ENCODE results near the gene GSTM3. TPM values are rescaled to one million over a fixed set of nuclear protein-coding genes. Genes with fewer than 3 reads are reported as not detected.

GSTM3 gene
- total RNA-seq, 2 experiments from 2014 or later = 14.8 to 15.4 TPM

DNA sequence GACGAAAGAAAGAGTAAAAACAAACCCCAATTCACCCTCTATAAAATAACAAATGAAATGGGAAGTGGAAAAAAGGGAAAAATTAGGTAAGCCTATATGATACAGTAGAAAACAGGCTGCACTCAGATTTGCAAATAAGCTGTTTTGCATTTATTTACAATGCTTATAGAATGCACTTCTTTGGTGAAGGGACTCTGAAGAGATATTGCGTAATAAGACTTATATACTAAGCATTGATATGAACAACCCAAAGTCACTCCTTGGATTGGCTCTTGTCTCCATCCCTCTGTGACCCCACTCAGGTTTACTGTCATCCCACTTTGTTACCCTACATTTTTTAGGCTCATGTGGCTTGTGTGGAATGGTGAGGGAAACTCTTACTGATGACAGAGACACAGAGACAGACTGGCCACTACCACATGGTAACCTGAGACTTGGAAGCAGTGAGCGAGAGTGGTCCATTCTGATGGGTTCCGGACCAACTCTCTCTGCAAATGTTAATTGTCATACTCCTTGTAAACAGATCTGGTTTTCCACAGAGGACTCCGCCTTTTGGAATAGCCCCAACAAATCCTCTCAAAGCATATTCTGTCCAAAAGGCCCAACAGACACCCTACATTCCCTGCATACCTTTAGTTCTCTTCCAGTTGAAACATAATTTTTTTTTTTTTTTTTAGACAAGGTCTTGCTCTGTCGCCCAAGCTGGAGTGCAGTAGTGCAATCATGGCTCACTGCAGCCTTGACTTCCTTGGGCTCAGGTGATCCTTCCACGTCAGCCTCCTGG lies 17.7 kb downstream of the GSTM3 start:
- no peak overlapping the region for H3K4me3 Mint-ChIP-seq
- ChIA-PET POLR2A (no interaction called here), CTCF (no interaction called here)
- ATAC-seq (ENCODE audit: poor library complexity) = no peak
- no peaks in the 10 kb centered on the region for H3K27me3 Mint-ChIP-seq
- Histone ChIP-seq H3K9me3 (ENCODE audit: control insufficient read depth in 1 of 2, insufficient read depth in 1 of 2, low read length in 2 of 2) (no peaks in the 10 kb centered on the region), H3K27ac (ENCODE audit: low read depth in 1 of 2, low read length in 2 of 2) (no peak overlapping the region), H3K4me3 (ENCODE audit: low read length) (no peak overlapping the region), H3K27me3 (ENCODE audit: control insufficient read depth in 1 of 2, insufficient read depth in 2 of 2, low read length in 2 of 2) (peaks cover 0 to 3% of the 10 kb centered on the region in 2 experiments), H3K36me3 (ENCODE audit: insufficient read depth, low read length) (no peaks in the 10 kb centered on the region), H3K4me1 (ENCODE audit: insufficient read depth, low read length) (no peaks in the 10 kb centered on the region)
- H3K36me3 Mint-ChIP-seq (ENCODE audit: low read depth) = no peaks in the 10 kb centered on the region
- DNase-seq = no peak
- intact Hi-C loops (cut with DNase I, micrococcal nuclease) = no loop called here
- H3K9me3 Mint-ChIP-seq = no peaks in the 10 kb centered on the region
- H3K27ac Mint-ChIP-seq = no peak overlapping the region
- H3K4me1 Mint-ChIP-seq (ENCODE audit: low read depth) = no peaks in the 10 kb centered on the region
- TF ChIP-seq, protein P1, sequence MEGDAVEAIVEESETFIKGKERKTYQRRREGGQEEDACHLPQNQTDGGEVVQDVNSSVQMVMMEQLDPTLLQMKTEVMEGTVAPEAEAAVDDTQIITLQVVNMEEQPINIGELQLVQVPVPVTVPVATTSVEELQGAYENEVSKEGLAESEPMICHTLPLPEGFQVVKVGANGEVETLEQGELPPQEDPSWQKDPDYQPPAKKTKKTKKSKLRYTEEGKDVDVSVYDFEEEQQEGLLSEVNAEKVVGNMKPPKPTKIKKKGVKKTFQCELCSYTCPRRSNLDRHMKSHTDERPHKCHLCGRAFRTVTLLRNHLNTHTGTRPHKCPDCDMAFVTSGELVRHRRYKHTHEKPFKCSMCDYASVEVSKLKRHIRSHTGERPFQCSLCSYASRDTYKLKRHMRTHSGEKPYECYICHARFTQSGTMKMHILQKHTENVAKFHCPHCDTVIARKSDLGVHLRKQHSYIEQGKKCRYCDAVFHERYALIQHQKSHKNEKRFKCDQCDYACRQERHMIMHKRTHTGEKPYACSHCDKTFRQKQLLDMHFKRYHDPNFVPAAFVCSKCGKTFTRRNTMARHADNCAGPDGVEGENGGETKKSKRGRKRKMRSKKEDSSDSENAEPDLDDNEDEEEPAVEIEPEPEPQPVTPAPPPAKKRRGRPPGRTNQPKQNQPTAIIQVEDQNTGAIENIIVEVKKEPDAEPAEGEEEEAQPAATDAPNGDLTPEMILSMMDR (IDR thresholded peaks at IDR 0.05) = no peak

DNA sequence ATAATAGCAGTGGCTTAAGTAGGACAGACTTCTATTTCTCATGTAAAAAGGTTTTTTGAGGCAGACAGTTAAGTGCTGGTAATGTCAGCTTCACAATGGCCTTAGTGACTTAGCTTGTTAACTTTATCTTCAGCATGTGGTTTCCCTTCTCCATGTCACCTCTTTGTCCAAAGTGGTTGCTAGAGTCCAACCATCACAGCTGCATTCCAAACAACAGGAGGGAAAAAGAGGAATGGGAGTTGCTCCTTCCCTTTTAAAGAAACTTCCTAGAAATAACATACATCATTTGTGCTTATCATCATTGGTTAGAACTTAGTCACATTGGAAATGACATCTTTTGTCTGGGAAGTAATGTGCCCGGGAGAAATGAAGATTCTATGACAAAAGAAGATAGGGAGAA lies 18.9 kb downstream of the GSTM3 start:
- no peak overlapping the region for H3K4me3 ChIP-seq (ENCODE audit: low read length)
- TF ChIP-seq, protein P1 (IDR thresholded peaks at IDR 0.05) = no peak
- intact Hi-C loops (cut with DNase I, micrococcal nuclease) = no loop called here
- ATAC-seq (ENCODE audit: poor library complexity) = no peak
- H3K36me3 Mint-ChIP-seq (ENCODE audit: low read depth) = no peaks in the 10 kb centered on the region
- H3K4me3 Mint-ChIP-seq = no peak overlapping the region
- no peak for DNase-seq
- H3K4me1 ChIP-seq (ENCODE audit: insufficient read depth, low read length) = no peaks in the 10 kb centered on the region
- ChIA-PET POLR2A (no interaction called here), CTCF (no interaction called here)
- peaks cover 0 to 1% of the 10 kb centered on the region in 2 experiments for H3K27me3 ChIP-seq (ENCODE audit: control insufficient read depth in 1 of 2, insufficient read depth in 2 of 2, low read length in 2 of 2)
- no peaks in the 10 kb centered on the region for H3K36me3 ChIP-seq (ENCODE audit: insufficient read depth, low read length)
- H3K9me3 Mint-ChIP-seq = no peaks in the 10 kb centered on the region
- H3K27ac ChIP-seq (ENCODE audit: low read depth in 1 of 2, low read length in 2 of 2) = no peak overlapping the region
- no peaks in the 10 kb centered on the region for H3K9me3 ChIP-seq (ENCODE audit: control insufficient read depth in 1 of 2, insufficient read depth in 1 of 2, low read length in 2 of 2)
- no peaks in the 10 kb centered on the region for H3K4me1 Mint-ChIP-seq (ENCODE audit: low read depth)
- H3K27me3 Mint-ChIP-seq = peaks cover 4% of the 10 kb centered on the region
- H3K27ac Mint-ChIP-seq = no peak overlapping the region

DNA sequence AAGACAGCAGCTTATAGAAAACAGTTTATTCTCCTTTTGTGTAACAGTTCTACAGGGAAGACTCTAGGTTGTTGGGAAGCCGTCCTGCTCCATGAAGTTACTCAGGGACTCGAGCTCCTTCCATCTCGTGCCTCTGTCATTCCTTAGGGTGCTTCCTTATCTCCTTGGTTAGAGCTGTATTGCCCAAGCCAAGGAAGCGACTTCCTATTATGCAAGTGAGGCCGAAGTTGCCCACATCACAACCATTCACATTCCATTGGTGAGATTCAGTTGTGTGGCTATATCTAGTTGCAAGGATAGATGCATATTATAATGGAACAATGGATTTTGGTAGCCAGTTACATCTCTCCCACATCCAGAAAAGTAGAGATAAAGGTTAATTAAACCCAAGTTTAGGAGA lies 19.8 kb downstream of the GSTM3 start:
- no peaks in the 10 kb centered on the region for H3K4me1 Mint-ChIP-seq (ENCODE audit: low read depth)
- no peak overlapping the region for H3K27ac Mint-ChIP-seq
- no peaks in the 10 kb centered on the region for H3K9me3 ChIP-seq (ENCODE audit: control insufficient read depth in 1 of 2, insufficient read depth in 1 of 2, low read length in 2 of 2)
- H3K36me3 Mint-ChIP-seq (ENCODE audit: low read depth) = no peaks in the 10 kb centered on the region
- POLR2A ChIA-PET = no interaction called here
- TF ChIP-seq, protein P1 (IDR thresholded peaks at IDR 0.05) = no peak
- H3K27me3 Mint-ChIP-seq = peaks cover 4% of the 10 kb centered on the region
- DNase-seq (no peak), ATAC-seq (ENCODE audit: poor library complexity) (no peak)
- intact Hi-C loops (cut with DNase I, micrococcal nuclease) = no loop called here
- no peak overlapping the region for H3K4me3 ChIP-seq (ENCODE audit: low read length)
- no peaks in the 10 kb centered on the region for H3K36me3 ChIP-seq (ENCODE audit: insufficient read depth, low read length)
- no peak overlapping the region for H3K4me3 Mint-ChIP-seq
- H3K27me3 ChIP-seq (ENCODE audit: control insufficient read depth in 1 of 2, insufficient read depth in 2 of 2, low read length in 2 of 2) = no peaks in the 10 kb centered on the region
- CTCF ChIA-PET = no interaction called here
- no peak overlapping the region for H3K27ac ChIP-seq (ENCODE audit: low read depth in 1 of 2, low read length in 2 of 2)
- H3K9me3 Mint-ChIP-seq = no peaks in the 10 kb centered on the region
- no peaks in the 10 kb centered on the region for H3K4me1 ChIP-seq (ENCODE audit: insufficient read depth, low read length)

Data from CD4-positive, alpha-beta T cell (primary cell).